HG03135 (cell line): ENCODE data around the gene C22orf23.
"Not testable (repeated sequence)": the region's sequence is repeated elsewhere in the genome, so short reads cannot be mapped to it uniquely, and the experiment has no call there.

Experiments
- ATAC-seq: cut with Tn5 transposase; IDR thresholded peaks from one replicate; pipeline ENCODE4 v1.9.1; 2021; ENCODE audit warnings: mild to moderate bottlenecking, moderate library complexity; ENCODE audit not compliant: unreplicated experiment

The C22orf23 gene

GRCh38 chr22:37982938-37983859, 29.8 kb upstream of the C22orf23 start:
- no peak for ATAC-seq

GRCh38 chr22:37982151-37982785, 28.9 kb upstream of the C22orf23 start:
- ATAC-seq = no peak

GRCh38 chr22:37981282-37982011, 28.0 kb upstream of the C22orf23 start:
- no peak for ATAC-seq

- ATAC-seq = no peak
Measured at GRCh38 chr22:37979782-37980181, 26.4 kb upstream of the C22orf23 start.

- no peak for ATAC-seq
Measured at GRCh38 chr22:37976547-37976946, 23.1 kb upstream of the C22orf23 start.

GRCh38 chr22:37976022-37976421, 22.6 kb upstream of the C22orf23 start:
- not testable (repeated sequence) for ATAC-seq

- ATAC-seq = no peak
Measured at GRCh38 chr22:37975153-37975552, 21.8 kb upstream of the C22orf23 start.

- no peak for ATAC-seq
Measured at GRCh38 chr22:37973271-37974170, 20.1 kb upstream of the C22orf23 start.

GRCh38 chr22:37972527-37972926, 19.1 kb upstream of the C22orf23 start:
- no peak for ATAC-seq

- no peak for ATAC-seq
Measured at GRCh38 chr22:37971475-37972434, 18.4 kb upstream of the C22orf23 start.

GRCh38 chr22:37970864-37971263, 17.5 kb upstream of the C22orf23 start:
- ATAC-seq = no peak

- ATAC-seq = no peak
Measured at GRCh38 chr22:37968452-37969251, 15.3 kb upstream of the C22orf23 start.

- ATAC-seq = no peak
Measured at GRCh38 chr22:37967637-37968451, 14.4 kb upstream of the C22orf23 start.

GRCh38 chr22:37967147-37967546, 13.7 kb upstream of the C22orf23 start:
- no peak for ATAC-seq

- ATAC-seq = no peak
Measured at GRCh38 chr22:37965940-37966664, 12.7 kb upstream of the C22orf23 start.

- ATAC-seq = no peak
Measured at GRCh38 chr22:37961062-37961461, 7.7 kb upstream of the C22orf23 start.

- no peak for ATAC-seq
Measured at GRCh38 chr22:37959231-37959825, 5.9 kb upstream of the C22orf23 start.
